RCC 7860 (cell line): ENCODE results near the gene KRTAP10-7.

Source experiments
- DNase-seq: peaks from one replicate; pipeline ENCODE4 v3.0.0-alpha.2; 2015; ENCODE audit warnings: low spot score
- FAIRE-seq: peaks from 2 replicates; lab custom pipeline; 2012; peaks lifted over from hg19 to GRCh38; lab: Jason Lieb, UNC

KRTAP10-7 gene

DNA sequence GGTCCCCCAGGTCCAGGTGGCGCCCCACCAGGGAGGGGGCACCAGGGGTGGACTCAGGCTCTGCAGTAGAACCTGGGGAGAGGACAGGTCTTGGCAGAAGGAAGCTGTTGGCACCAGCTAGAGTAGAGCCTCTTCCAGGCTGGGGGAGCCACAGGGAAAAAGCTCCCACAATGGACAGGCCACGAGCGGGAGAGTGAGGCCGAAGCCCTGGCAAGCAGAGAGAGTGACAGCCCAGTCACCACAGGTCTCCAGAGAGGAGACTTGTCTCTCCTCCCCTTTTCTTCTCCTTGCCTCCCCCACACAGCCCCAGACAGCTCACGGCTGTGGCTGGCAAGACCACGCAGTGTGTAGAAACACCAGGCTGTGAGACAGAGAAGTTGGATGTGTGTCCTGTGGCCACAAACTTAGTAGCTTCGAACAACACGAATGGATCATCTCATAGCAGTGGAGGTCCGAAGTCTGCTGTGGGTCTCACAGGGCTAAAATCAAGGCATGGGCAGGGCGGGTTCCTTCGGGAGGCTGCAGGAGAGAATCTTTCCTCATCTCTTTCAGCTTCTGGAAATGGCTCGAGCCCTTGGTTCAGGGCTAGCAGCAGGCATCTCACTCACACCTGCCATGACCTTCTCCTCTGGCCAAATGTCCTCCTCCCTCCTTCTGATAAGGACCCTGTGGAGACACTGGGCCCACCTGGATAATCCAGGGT lies 50.7 kb downstream of the KRTAP10-7 start:
- FAIRE-seq = no peak
- no peak for DNase-seq
